HG02943 (cell line): ENCODE measurements around the gene CHMP2B.

Experiments used
- ATAC-seq: cut with Tn5 transposase; IDR thresholded peaks from one replicate; pipeline ENCODE4 v1.9.1; 2021; ENCODE audit warnings: mild to moderate bottlenecking, low read depth, moderate library complexity; ENCODE audit not compliant: unreplicated experiment

The CHMP2B gene, protein sequence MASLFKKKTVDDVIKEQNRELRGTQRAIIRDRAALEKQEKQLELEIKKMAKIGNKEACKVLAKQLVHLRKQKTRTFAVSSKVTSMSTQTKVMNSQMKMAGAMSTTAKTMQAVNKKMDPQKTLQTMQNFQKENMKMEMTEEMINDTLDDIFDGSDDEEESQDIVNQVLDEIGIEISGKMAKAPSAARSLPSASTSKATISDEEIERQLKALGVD

GRCh38 chr3:87227104-87227834 lies at the start of gene CHMP2B:
TSS of gene CHMP2B (plus strand) at chr3:87227309. CDS start at chr3:87227523, 214 bp downstream.
- ATAC-seq: peak; percentile 97

DNA sequence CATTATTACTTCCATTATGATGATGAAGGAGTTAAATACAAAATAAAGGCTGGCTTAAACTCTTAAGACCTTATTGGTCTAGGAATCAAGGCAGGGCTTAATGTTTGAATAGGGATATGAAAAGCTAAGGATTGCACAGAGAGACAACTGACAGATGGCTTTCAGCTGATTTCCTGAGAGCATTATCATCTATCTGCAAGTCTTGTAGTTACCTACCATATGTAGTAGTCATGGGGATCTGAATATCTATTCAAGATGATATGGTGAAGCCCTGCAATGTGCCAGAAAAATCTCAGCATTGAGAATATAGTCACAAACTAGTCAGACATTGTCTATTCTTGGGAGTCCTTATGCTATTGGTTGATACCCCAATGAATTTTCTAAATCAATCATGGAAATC lies 47.5 kb upstream of the CHMP2B start:
- no peak for ATAC-seq

GRCh38 chr3:87181551-87181950 lies 45.6 kb upstream of the CHMP2B start:
- no peak for ATAC-seq

- ATAC-seq: no peak
These were observed 45.1 kb upstream of the CHMP2B start for GRCh38 chr3:87182023-87182422.

- no peak for ATAC-seq
These were observed 40.4 kb upstream of the CHMP2B start for GRCh38 chr3:87186608-87187159.

GRCh38 chr3:87191175-87191574 lies 35.9 kb upstream of the CHMP2B start:
- ATAC-seq: no peak

DNA sequence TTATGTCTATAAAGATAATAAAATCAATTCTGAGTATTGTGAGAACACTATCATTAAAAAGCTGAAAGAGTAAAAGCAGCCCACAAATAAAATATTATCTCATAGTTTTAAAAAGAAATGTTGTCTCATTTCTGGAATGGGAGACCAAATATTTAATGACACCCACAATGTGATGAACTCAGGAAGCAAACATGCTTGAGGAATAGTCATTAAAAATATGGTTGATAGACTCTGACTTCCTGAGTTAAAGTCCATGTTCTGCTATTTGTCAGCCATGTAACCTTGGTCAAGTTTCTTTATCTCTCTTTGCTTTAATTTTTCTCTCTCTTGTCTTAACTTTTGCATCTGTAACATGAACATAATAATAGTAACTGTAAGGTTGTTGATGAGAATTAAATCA lies 35.5 kb upstream of the CHMP2B start:
- ATAC-seq: no peak

DNA sequence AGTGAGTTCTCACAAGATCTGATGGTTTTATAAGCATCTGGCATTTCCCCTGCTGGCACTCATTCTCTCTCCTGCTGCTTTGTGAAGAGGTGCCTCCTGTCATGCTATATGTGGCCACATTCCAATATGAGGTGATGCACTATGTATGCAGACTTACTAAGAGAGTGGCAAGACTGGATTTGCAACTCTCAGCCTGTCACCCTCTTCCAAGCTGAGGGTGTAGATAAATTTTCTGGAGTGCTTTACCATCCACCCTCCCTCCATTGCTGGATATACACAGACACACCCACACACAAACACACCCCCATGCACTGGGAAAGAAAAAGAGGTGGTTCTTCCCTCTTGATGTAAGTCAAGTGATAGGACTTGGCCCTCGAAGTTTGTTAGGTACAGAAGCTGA lies 30.2 kb upstream of the CHMP2B start:
- no peak for ATAC-seq

- no peak for ATAC-seq
These were observed 29.6 kb upstream of the CHMP2B start for GRCh38 chr3:87197531-87197930.

GRCh38 chr3:87198774-87199173 lies 28.3 kb upstream of the CHMP2B start:
- no peak for ATAC-seq

DNA sequence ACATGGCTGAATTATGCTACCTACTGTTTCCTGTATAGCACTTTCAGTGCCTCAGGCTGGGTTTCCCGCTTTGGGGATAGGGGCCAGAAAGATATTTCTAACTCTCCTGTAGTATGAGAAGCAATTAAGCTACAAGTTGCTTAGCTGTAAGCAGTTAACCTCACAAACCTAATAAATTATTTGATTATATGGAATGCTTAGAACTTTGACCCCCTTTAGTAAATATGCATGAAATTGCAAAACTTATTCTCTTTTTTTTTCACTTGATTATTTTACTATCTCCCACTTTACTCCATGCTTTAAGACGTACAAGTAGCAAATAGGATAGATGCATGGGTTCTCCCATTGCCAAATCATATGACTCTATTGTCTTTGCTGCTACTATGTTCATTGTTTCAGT lies 27.5 kb upstream of the CHMP2B start:
- no peak for ATAC-seq

DNA sequence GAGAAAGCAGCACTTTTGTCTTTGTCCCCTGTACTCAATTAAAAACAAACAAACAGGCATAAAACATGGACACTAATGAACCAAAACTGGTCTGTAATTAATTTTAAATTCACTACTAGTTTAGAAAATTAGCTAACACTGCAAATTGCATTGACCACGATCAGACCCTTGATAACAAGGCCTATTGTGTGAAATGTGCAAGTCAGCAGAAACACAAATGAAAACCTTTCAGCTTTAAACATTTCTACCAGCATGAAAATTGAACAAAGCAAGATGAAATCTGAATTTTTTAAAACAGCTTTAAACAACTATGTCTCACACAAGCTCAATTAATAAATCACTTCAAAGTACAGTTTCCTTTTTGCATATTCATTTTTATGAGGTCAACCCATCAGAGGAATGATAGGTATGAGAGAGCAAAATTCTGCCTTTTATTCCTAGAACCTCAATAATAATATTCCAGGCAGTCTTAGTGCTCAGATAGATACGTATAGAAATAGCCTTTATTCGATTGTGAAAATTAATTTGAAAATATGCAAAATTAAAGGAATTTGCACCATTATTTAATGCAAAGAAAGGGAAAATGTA lies 27.0 kb upstream of the CHMP2B start:
- no peak for ATAC-seq

- ATAC-seq: no peak
These were observed 25.4 kb upstream of the CHMP2B start for GRCh38 chr3:87201727-87202126.

GRCh38 chr3:87203809-87204208 lies 23.3 kb upstream of the CHMP2B start:
- ATAC-seq: no peak

- ATAC-seq: no peak
These were observed 21.0 kb upstream of the CHMP2B start for GRCh38 chr3:87206070-87206469.

- no peak for ATAC-seq
These were observed 20.5 kb upstream of the CHMP2B start for GRCh38 chr3:87206635-87207034.

GRCh38 chr3:87207460-87207859 lies 19.6 kb upstream of the CHMP2B start:
- ATAC-seq: no peak

- ATAC-seq: no peak
These were observed 18.0 kb upstream of the CHMP2B start for GRCh38 chr3:87209111-87209510.

- ATAC-seq: no peak
These were observed 8.5 kb upstream of the CHMP2B start for GRCh38 chr3:87218560-87218959.

DNA sequence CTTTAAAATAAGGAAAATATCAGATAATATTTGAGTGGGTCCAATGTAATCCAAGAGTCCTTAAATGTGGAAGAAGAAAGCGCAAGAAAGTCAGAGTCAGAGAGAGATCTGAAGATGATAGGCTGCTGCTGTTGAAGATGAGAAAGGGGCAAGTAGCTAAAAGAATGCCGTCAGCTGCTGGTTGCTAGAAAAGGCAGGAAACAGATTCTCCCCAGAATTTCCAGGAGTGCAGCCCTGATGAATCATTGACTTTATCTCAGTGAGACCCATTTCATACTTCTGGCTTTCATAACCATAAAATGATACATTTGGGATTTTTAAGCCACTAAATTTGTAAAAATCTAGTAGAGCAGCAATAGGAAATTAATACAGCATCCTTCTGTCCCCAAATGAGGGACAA lies 7.5 kb upstream of the CHMP2B start:
- no peak for ATAC-seq

DNA sequence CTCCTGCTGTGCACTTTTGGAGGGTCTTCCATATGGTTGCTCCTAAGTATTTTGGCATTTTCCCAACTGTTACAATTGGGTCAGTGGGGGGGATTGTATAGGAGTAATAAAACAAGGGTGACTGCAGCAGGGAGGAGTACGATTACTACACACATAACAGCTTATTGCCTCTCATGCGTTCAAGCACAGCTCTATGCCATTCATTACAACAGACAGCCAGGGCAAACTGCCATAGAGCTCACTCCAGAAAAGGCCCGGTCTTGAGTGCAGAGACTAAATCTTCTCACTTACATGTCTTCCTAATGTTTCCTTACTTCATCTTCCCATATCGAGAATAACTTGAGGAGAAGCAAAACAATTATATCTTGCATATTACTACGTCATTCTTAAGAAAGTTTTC lies 1.4 kb upstream of the CHMP2B start:
- ATAC-seq: no peak

DNA sequence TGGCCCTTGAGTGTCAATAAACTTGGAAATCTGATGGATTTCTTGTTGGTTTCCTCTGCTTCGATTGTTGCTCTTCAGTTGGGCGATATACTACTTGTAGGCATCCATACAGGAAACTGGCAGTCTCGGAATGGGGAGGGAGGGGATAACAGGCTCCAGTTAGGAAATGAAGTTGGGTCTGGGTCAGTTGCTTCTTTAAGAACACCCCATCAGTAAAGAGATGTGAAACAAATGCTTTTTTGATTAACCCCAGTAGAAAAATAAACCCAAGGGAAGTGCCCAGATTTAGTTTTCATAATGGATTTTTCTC lies 681 bp downstream of the CHMP2B start:
- peak; percentile 1 for ATAC-seq
